GM23338 (cell line): ENCODE measurements around the gene ABHD14A. TPM values are rescaled to one million over a fixed set of nuclear protein-coding genes. Genes with fewer than 3 reads are reported as not detected.

Source experiments
- ATAC-seq: fragments of 200-7000 bp; cut with Tn5 transposase; 3 replicates; pipeline ENCODE4 v1.9.1; 2020
- DNase-seq: peaks from one replicate; pipeline ENCODE4 v3.0.0-alpha.2; 2015; ENCODE audit warnings: low spot score
- H2AFZ ChIP-seq: fragments of 200-600 bp; sonication (generic); 2 replicates; pipeline ENCODE4 v1.8.0; 2016; ENCODE audit warnings: antibody characterized with exemption, mild to moderate bottlenecking, moderate library complexity
- H3F3A ChIP-seq: fragments of 200-600 bp; sonication (generic); replicated peaks from 2 replicates; pipeline ENCODE4 v1.8.0; 2017; ENCODE audit warnings: antibody characterized with exemption, mixed run types, low read depth
- H3K27ac ChIP-seq: fragments of 200-600 bp; sonication (generic); 2 replicates; pipeline ENCODE4 v1.6.1; 2016; ENCODE audit warnings: low read depth
- H3K27me3 ChIP-seq: fragments of 200-600 bp; sonication (generic); 2 replicates; pipeline ENCODE4 v1.8.0; 2016; ENCODE audit warnings: mild to moderate bottlenecking, mixed run types, moderate library complexity; ENCODE audit not compliant: insufficient read depth
- H3K36me3 ChIP-seq: fragments of 200-600 bp; sonication (generic); 2 replicates; pipeline ENCODE4 v1.8.0; 2016; ENCODE audit warnings: mild to moderate bottlenecking; ENCODE audit not compliant: insufficient read depth
- H3K4me1 ChIP-seq: fragments of 200-600 bp; sonication (generic); 2 replicates; pipeline ENCODE4 v1.8.0; 2016; ENCODE audit warnings: mild to moderate bottlenecking, moderate library complexity; ENCODE audit not compliant: insufficient read depth
- H3K4me2 ChIP-seq: fragments of 200-600 bp; sonication (generic); 2 replicates; pipeline ENCODE4 v1.7.1; 2017; ENCODE audit warnings: mixed run types
- H3K4me3 ChIP-seq: fragments of 200-600 bp; sonication (generic); 2 replicates; pipeline ENCODE4 v1.6.1; 2016; ENCODE audit warnings: mixed run types
- H3K79me2 ChIP-seq: fragments of 200-600 bp; sonication (generic); replicated peaks from 2 replicates; pipeline ENCODE4 v1.8.0; 2017; ENCODE audit warnings: mild to moderate bottlenecking; ENCODE audit not compliant: insufficient read depth
- H3K9me2 ChIP-seq: fragments of 200-600 bp; sonication (generic); 2 replicates; pipeline ENCODE4 v1.8.0; 2017; ENCODE audit not compliant: insufficient read depth
- H4K20me1 ChIP-seq: fragments of 200-600 bp; sonication (generic); replicated peaks from 2 replicates; pipeline ENCODE4 v1.8.0; 2017; ENCODE audit warnings: mild to moderate bottlenecking; ENCODE audit not compliant: insufficient read depth
- H3K27ac Mint-ChIP-seq: 2 replicates; pipeline ENCODE4 v1.8.0; 2020; ENCODE audit warnings: inconsistent platforms, mild to moderate bottlenecking, moderate library complexity, mixed read lengths
- H3K27me3 Mint-ChIP-seq: 3 replicates; pipeline ENCODE4 v1.8.0; 2022; ENCODE audit warnings: low read depth, mild to moderate bottlenecking, moderate library complexity, mixed read lengths, inconsistent platforms; ENCODE audit not compliant: insufficient read depth, poor library complexity
- H3K36me3 Mint-ChIP-seq: 3 replicates; pipeline ENCODE4 v1.8.0; 2021; ENCODE audit warnings: low read depth, mild to moderate bottlenecking, inconsistent platforms, moderate library complexity, mixed read lengths
- H3K4me1 Mint-ChIP-seq: 3 replicates; pipeline ENCODE4 v1.8.0; 2020; ENCODE audit warnings: mild to moderate bottlenecking, inconsistent platforms, mixed read lengths
- H3K4me3 Mint-ChIP-seq: 3 replicates; pipeline ENCODE4 v1.8.0; 2021; ENCODE audit warnings: moderate library complexity, mild to moderate bottlenecking, inconsistent platforms, mixed read lengths
- H3K9me3 Mint-ChIP-seq: 3 replicates; pipeline ENCODE4 v1.8.0; 2020; ENCODE audit warnings: moderate library complexity, mild to moderate bottlenecking, inconsistent platforms, mixed read lengths
- CREB1 ChIP-seq: fragments of 250-450 bp; sonication (Bioruptor Pico); IDR thresholded peaks from 2 replicates; pipeline ENCODE4 v1.5.0; 2020; ENCODE audit warnings: low read depth, mild to moderate bottlenecking, moderate library complexity
- CTCF ChIP-seq, 2 experiments: fragments of 200-600 bp in 1 of 2; sonication (generic) in 1 of 2; conservative IDR thresholded peaks; 2 replicates each; pipeline versions ENCODE4 v1.5.1 to v1.6.1; 2016 to 2017; ENCODE audit warnings: antibody characterized with exemption in 2 of 2, low read depth in 2 of 2, mild to moderate bottlenecking in 2 of 2, moderate library complexity in 1 of 2
- JUNB ChIP-seq: IDR thresholded peaks from one replicate; pipeline ENCODE4 v1.6.1; 2016; ENCODE audit warnings: antibody characterized with exemption; ENCODE audit not compliant: unreplicated experiment
- NANOG ChIP-seq: IDR thresholded peaks from 2 replicates; pipeline ENCODE4 v1.6.1; 2016; ENCODE audit warnings: antibody characterized with exemption, borderline replicate concordance
- POLR2AphosphoS5 ChIP-seq: IDR thresholded peaks from 2 replicates; pipeline ENCODE4 v1.6.1; 2016; ENCODE audit warnings: antibody characterized with exemption, low read depth
- STAT1 ChIP-seq: IDR thresholded peaks from one replicate; pipeline ENCODE4 v1.6.1; 2016; ENCODE audit warnings: antibody characterized with exemption; ENCODE audit not compliant: unreplicated experiment
- ZNF114 ChIP-seq: fragments of 250-450 bp; sonication (Bioruptor Pico); IDR thresholded peaks from 2 replicates; pipeline ENCODE4 v1.5.0; 2020; ENCODE audit warnings: mild to moderate bottlenecking, moderate library complexity
- ZNF331 ChIP-seq: fragments of 250-450 bp; sonication (Bioruptor Pico); IDR thresholded peaks from 2 replicates; pipeline ENCODE4 v1.5.0; 2020; ENCODE audit warnings: low read depth, mild to moderate bottlenecking, moderate library complexity
- ZNF462 ChIP-seq: fragments of 250-450 bp; sonication (Bioruptor Pico); IDR thresholded peaks from 2 replicates; pipeline ENCODE4 v1.5.0; 2020; ENCODE audit warnings: mild to moderate bottlenecking, moderate library complexity
- polyA plus RNA-seq: library from polyadenylated mRNA; unstranded; fragments of >200 nt; fragmentation: Nextera tagmentation; extraction: Ambion mirVana; gene quantifications from 2 replicates; pipeline ENCODE4 v1.2.1, GENCODE V29; 2016
- total RNA-seq: library from RNA; depleted of rRNA; stranded (reverse); fragments of >200 nt; shearing (Covaris generic); gene quantifications from 2 replicates; pipeline ENCODE4 v1.2.3, GENCODE V29; 2014
- TF ChIP-seq, protein P1 (sequence below): IDR thresholded peaks from 2 replicates; pipeline ENCODE4 v1.6.1; 2016; ENCODE audit warnings: antibody characterized with exemption
- TF ChIP-seq, protein P2 (sequence below): IDR thresholded peaks from one replicate; pipeline ENCODE4 v1.6.1; 2018; ENCODE audit warnings: antibody characterized with exemption; ENCODE audit not compliant: unreplicated experiment

ABHD14A gene
- total and polyA plus RNA-seq, 2 experiments from 2014 or later = 7.8 to 12.7 TPM

GRCh38 chr3:51937611-51938450 is 37.0 kb upstream of the ABHD14A start:
- H3K79me2 ChIP-seq = peaks cover 25% of the 10 kb centered on the region
- TF ChIP-seq ZNF331 (no peak), POLR2AphosphoS5 (no peak), ZNF462 (CRISPR knock-in tag) (no peak), CREB1 (CRISPR knock-in tag) (no peak), CTCF (conservative IDR thresholded peaks at IDR 0.05; ENCODE audit: low read depth in 2 of 2) (no peak), ZNF114 (CRISPR knock-in tag) (no peak), NANOG (no peak), JUNB (no peak), STAT1 (no peak)
- TF ChIP-seq, protein P1, sequence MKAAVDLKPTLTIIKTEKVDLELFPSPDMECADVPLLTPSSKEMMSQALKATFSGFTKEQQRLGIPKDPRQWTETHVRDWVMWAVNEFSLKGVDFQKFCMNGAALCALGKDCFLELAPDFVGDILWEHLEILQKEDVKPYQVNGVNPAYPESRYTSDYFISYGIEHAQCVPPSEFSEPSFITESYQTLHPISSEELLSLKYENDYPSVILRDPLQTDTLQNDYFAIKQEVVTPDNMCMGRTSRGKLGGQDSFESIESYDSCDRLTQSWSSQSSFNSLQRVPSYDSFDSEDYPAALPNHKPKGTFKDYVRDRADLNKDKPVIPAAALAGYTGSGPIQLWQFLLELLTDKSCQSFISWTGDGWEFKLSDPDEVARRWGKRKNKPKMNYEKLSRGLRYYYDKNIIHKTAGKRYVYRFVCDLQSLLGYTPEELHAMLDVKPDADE = no peak
- TF ChIP-seq, protein P2, sequence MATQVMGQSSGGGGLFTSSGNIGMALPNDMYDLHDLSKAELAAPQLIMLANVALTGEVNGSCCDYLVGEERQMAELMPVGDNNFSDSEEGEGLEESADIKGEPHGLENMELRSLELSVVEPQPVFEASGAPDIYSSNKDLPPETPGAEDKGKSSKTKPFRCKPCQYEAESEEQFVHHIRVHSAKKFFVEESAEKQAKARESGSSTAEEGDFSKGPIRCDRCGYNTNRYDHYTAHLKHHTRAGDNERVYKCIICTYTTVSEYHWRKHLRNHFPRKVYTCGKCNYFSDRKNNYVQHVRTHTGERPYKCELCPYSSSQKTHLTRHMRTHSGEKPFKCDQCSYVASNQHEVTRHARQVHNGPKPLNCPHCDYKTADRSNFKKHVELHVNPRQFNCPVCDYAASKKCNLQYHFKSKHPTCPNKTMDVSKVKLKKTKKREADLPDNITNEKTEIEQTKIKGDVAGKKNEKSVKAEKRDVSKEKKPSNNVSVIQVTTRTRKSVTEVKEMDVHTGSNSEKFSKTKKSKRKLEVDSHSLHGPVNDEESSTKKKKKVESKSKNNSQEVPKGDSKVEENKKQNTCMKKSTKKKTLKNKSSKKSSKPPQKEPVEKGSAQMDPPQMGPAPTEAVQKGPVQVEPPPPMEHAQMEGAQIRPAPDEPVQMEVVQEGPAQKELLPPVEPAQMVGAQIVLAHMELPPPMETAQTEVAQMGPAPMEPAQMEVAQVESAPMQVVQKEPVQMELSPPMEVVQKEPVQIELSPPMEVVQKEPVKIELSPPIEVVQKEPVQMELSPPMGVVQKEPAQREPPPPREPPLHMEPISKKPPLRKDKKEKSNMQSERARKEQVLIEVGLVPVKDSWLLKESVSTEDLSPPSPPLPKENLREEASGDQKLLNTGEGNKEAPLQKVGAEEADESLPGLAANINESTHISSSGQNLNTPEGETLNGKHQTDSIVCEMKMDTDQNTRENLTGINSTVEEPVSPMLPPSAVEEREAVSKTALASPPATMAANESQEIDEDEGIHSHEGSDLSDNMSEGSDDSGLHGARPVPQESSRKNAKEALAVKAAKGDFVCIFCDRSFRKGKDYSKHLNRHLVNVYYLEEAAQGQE = no peak
- no peaks in the 10 kb centered on the region for H3K9me3 Mint-ChIP-seq
- peaks cover 12% of the 10 kb centered on the region for H3K36me3 ChIP-seq
- DNase-seq = no peak
- H3K9me2 ChIP-seq = no peaks in the 10 kb centered on the region
- H3K36me3 Mint-ChIP-seq = peaks cover 75% of the 10 kb centered on the region
- peaks cover 12% of the 10 kb centered on the region for H4K20me1 ChIP-seq
- ATAC-seq = no peak
- no peak overlapping the region for H3K4me2 ChIP-seq
- H3K4me1 ChIP-seq = peaks cover 9% of the 10 kb centered on the region; the same call in 1 of the 2 replicates
- peaks cover 16% of the 10 kb centered on the region for H3K4me1 Mint-ChIP-seq
- 0 out of 2 replicates have a peak, but pooled peaks cover 2% of the 10 kb centered on the region for H3F3A ChIP-seq
- H3K27me3 Mint-ChIP-seq = peaks cover 11% of the 10 kb centered on the region
- no peak overlapping the region for H2AFZ ChIP-seq
- no peak overlapping the region for H3K27ac Mint-ChIP-seq
- no peak overlapping the region for H3K4me3 Mint-ChIP-seq
- H3K27ac ChIP-seq = no peak overlapping the region
- no peaks in the 10 kb centered on the region for H3K27me3 ChIP-seq
- H3K4me3 ChIP-seq = no peak overlapping the region
